HCT116 (cell line): ENCODE results near the gene CCNB2. TPM values are rescaled to one million over a fixed set of nuclear protein-coding genes. Genes with fewer than 3 reads are reported as not detected.

ENCODE experiments used
- ATAC-seq: fragments of 200-7000 bp; cut with Tn5 transposase; 2 replicates; pipeline ENCODE4 v1.9.1; 2020; ENCODE audit warnings: mild to moderate bottlenecking, moderate library complexity
- BruUV-seq: library from RNA; stranded (reverse); fragments of 400-500 nt; replicated peaks from 2 replicates; lab custom pipeline; 2021; lab: Mats Ljungman, UMichigan
- CTCF ChIA-PET: fragments of 300-600 bp; sonication (Branson Sonifier 250); formaldehyde crosslinking; loops from one replicate; lab custom pipeline; 2021; ENCODE audit warnings: antibody characterized with exemption; lab: Charles Lee
- POLR2A ChIA-PET: fragments of 300-600, 350-600 bp; sonication (Branson Sonifier 250); formaldehyde crosslinking; loops from one replicate; lab custom pipeline; 2021; ENCODE audit warnings: antibody characterized with exemption; lab: Charles Lee
- RAD21 ChIA-PET, 2 experiments: fragments of 300-600 bp; sonication (Branson Sonifier 250); formaldehyde crosslinking; loops; one replicate each; lab custom pipeline; 2023; ENCODE audit warnings: low total read pairs in 2 of 2; ENCODE audit not compliant: uncharacterized antibody in 2 of 2, unreplicated experiment in 2 of 2, low non-redundant PET in 1 of 2; lab: Charles Lee
- DNase-seq: peaks from one replicate; pipeline ENCODE4 v3.0.0-alpha.2; 2010; ENCODE audit warnings: low read depth, low spot score
- H2AFZ ChIP-seq: fragments of 200-600 bp; shearing (Covaris generic), sonication (generic); 2 replicates; pipeline ENCODE4 v1.6.1; 2017; ENCODE audit warnings: low read depth, mixed run types, mixed read lengths, antibody characterized with exemption, low read length; ENCODE audit not compliant: poor library complexity, severe bottlenecking
- H3K27ac ChIP-seq: 2 replicates; pipeline ENCODE4 v1.5.1; 2012; ENCODE audit warnings: low read depth, low read length
- H3K27me3 ChIP-seq: fragments of 200-600 bp; sonication (generic); 2 replicates; pipeline ENCODE4 v1.6.1; 2016; ENCODE audit warnings: mixed run types, low read length, mixed read lengths; ENCODE audit not compliant: insufficient read depth
- H3K36me3 ChIP-seq, 2 experiments: fragments of 200-500 bp in 1 of 2; fragments of 200-600 bp in 1 of 2; sonication (Bioruptor generic) in 1 of 2; sonication (generic) in 1 of 2; 2 replicates each; pipeline versions ENCODE4 v1.5.1 to v1.6.1; 2014 to 2016; ENCODE audit warnings: low read length in 2 of 2, inconsistent platforms in 1 of 2, mixed read lengths in 1 of 2, mixed run types in 1 of 2; ENCODE audit not compliant: insufficient read depth in 2 of 2, control insufficient read depth in 1 of 2
- H3K4me1 ChIP-seq, 2 experiments: fragments of 200-600 bp in 1 of 2; sonication (generic) in 1 of 2; 2 replicates each; pipeline versions ENCODE4 v1.5.1 to v1.6.1; 2012 to 2017; ENCODE audit warnings: low read length in 2 of 2, inconsistent platforms in 1 of 2, mild to moderate bottlenecking in 1 of 2, mixed read lengths in 1 of 2, mixed run types in 1 of 2, moderate library complexity in 1 of 2; ENCODE audit not compliant: insufficient read depth in 2 of 2, control insufficient read depth in 1 of 2
- H3K4me2 ChIP-seq: fragments of 200-600 bp; sonication (generic); 2 replicates; pipeline ENCODE4 v1.6.1; 2017; ENCODE audit warnings: mixed run types, low read length, mixed read lengths
- H3K4me3 ChIP-seq, 2 experiments: fragments of 200-600 bp in 1 of 2; sonication (generic) in 1 of 2; replicated peaks in 1 of 2; 2 replicates each; pipeline ENCODE4 v1.5.1; 2011 to 2016; ENCODE audit warnings: low read length in 2 of 2, control low read depth in 1 of 2, low read depth in 1 of 2, mild to moderate bottlenecking in 1 of 2, mixed read lengths in 1 of 2, mixed run types in 1 of 2
- H3K79me2 ChIP-seq: fragments of 200-600 bp; sonication (generic); 2 replicates; pipeline ENCODE4 v1.6.1; 2017; ENCODE audit warnings: mild to moderate bottlenecking, mixed run types, low read length, moderate library complexity, mixed read lengths; ENCODE audit not compliant: insufficient read depth
- H3K9ac ChIP-seq: fragments of 200-600 bp; sonication (generic); 2 replicates; pipeline ENCODE4 v1.6.1; 2016; ENCODE audit warnings: low read length, mixed read lengths
- H3K9me2 ChIP-seq: fragments of 200-600 bp; sonication (generic), shearing (Covaris generic); 2 replicates; pipeline ENCODE4 v1.6.1; 2017; ENCODE audit warnings: mixed run types, mild to moderate bottlenecking, moderate library complexity; ENCODE audit not compliant: insufficient read depth
- H3K9me3 ChIP-seq, 2 experiments: fragments of 200-500 bp in 1 of 2; fragments of 200-600 bp in 1 of 2; sonication (Bioruptor generic) in 1 of 2; sonication (generic) in 1 of 2; 2 replicates each; pipeline ENCODE4 v1.6.1; 2014 to 2017; ENCODE audit warnings: low read length in 2 of 2, mixed read lengths in 2 of 2, inconsistent platforms in 1 of 2, low read depth in 1 of 2, mild to moderate bottlenecking in 1 of 2, mixed run types in 1 of 2, moderate library complexity in 1 of 2; ENCODE audit not compliant: control insufficient read depth in 1 of 2, insufficient read depth in 1 of 2
- H4K20me1 ChIP-seq: fragments of 200-600 bp; sonication (generic), shearing (Covaris generic); 2 replicates; pipeline ENCODE4 v1.6.1; 2017; ENCODE audit warnings: mixed run types, mild to moderate bottlenecking, moderate library complexity; ENCODE audit not compliant: insufficient read depth
- CBX3 ChIP-seq: IDR thresholded peaks from 2 replicates; pipeline ENCODE4 v1.6.1; 2012; ENCODE audit warnings: low read depth
- CEBPB ChIP-seq: IDR thresholded peaks from 2 replicates; pipeline ENCODE4 v1.6.1; 2012; ENCODE audit warnings: low read depth
- EGR1 ChIP-seq: IDR thresholded peaks from 2 replicates; pipeline ENCODE4 v1.6.1; 2012; ENCODE audit warnings: low read depth
- ELF1 ChIP-seq: IDR thresholded peaks from 2 replicates; pipeline ENCODE4 v1.6.1; 2012; ENCODE audit warnings: low read depth, borderline replicate concordance
- EZH2phosphoT487 ChIP-seq: fragments of 200-600 bp; IDR thresholded peaks from 2 replicates; pipeline ENCODE4 v1.6.1; 2018; ENCODE audit warnings: antibody characterized with exemption, borderline replicate concordance
- FOSL1 ChIP-seq: IDR thresholded peaks from 2 replicates; pipeline ENCODE4 v1.6.1; 2012; ENCODE audit warnings: low read depth
- JUND ChIP-seq: IDR thresholded peaks from 2 replicates; pipeline ENCODE4 v1.6.1; 2012
- POLR2A ChIP-seq: IDR thresholded peaks from 2 replicates; pipeline ENCODE4 v1.7.0; 2011; ENCODE audit warnings: borderline replicate concordance; ENCODE audit not compliant: insufficient read depth, insufficient read length; ENCODE audit errors: extremely low read depth
- POLR2AphosphoS5 ChIP-seq: IDR thresholded peaks from 2 replicates; pipeline ENCODE4 v1.6.1; 2011; ENCODE audit warnings: mild to moderate bottlenecking, low read depth, low read length, moderate library complexity
- SIN3A ChIP-seq: IDR thresholded peaks from 2 replicates; pipeline ENCODE4 v1.6.1; 2012; ENCODE audit warnings: low read depth
- SRF ChIP-seq: IDR thresholded peaks from 2 replicates; pipeline ENCODE4 v1.6.1; 2012; ENCODE audit warnings: low read depth
- TCF7L2 ChIP-seq: IDR thresholded peaks from 2 replicates; pipeline ENCODE4 v1.7.0; 2011; ENCODE audit warnings: borderline replicate concordance, inconsistent platforms; ENCODE audit not compliant: insufficient read depth, insufficient read length; ENCODE audit errors: extremely low read depth
- ZFX ChIP-seq: fragments of 450-650 bp; IDR thresholded peaks from 2 replicates; pipeline ENCODE4 v1.6.1; 2017
- ZNF274 ChIP-seq: fragments of 200-500 bp; sonication (Bioruptor generic); IDR thresholded peaks from 2 replicates; pipeline ENCODE4 v1.6.1; 2014; ENCODE audit warnings: mild to moderate bottlenecking, low read depth, low read length, inconsistent platforms
- intact Hi-C: fragments of 100-400 bp; cut with micrococcal nuclease; formaldehyde crosslinking; loops from 2 replicates; pipeline ENCODE4 v1.10.0; 2022
- total RNA-seq: library from RNA; stranded (reverse); gene quantifications from one replicate; pipeline ENCODE4 v1.2.1, GENCODE V29; 2021; ENCODE audit not compliant: unreplicated experiment
- TF ChIP-seq, protein P1 (sequence below): IDR thresholded peaks from 2 replicates; pipeline ENCODE4 v1.6.1; 2012; ENCODE audit warnings: low read depth
- TF ChIP-seq, protein P2 (sequence below): IDR thresholded peaks from 2 replicates; pipeline ENCODE4 v1.6.1; 2012
- TF ChIP-seq, protein P3 (sequence below), 3 experiments: fragments of 200-600 bp in 1 of 3; sonication (generic) in 1 of 3; IDR thresholded peaks in 2 of 3; conservative IDR thresholded peaks in 1 of 3; 2 replicates each; pipeline ENCODE4 v1.5.1; 2012 to 2017; ENCODE audit warnings: low read depth in 2 of 3, low read length in 2 of 3, antibody characterized with exemption in 1 of 3, borderline replicate concordance in 1 of 3, control low read depth in 1 of 3, mild to moderate bottlenecking in 1 of 3, mixed read lengths in 1 of 3, mixed run types in 1 of 3, moderate library complexity in 1 of 3; ENCODE audit not compliant: insufficient read depth in 1 of 3
- TF ChIP-seq, protein P4 (sequence below): IDR thresholded peaks from 2 replicates; pipeline ENCODE4 v1.6.1; 2012
- TF ChIP-seq, protein P5 (sequence below): IDR thresholded peaks from 2 replicates; pipeline ENCODE4 v1.6.1; 2011; ENCODE audit warnings: mild to moderate bottlenecking, low read length, moderate library complexity; ENCODE audit not compliant: insufficient replicate concordance; ENCODE audit errors: extremely low read depth

The CCNB2 gene
- total RNA-seq, 1 experiment from 2014 or later, result 88.7 TPM

DNA sequence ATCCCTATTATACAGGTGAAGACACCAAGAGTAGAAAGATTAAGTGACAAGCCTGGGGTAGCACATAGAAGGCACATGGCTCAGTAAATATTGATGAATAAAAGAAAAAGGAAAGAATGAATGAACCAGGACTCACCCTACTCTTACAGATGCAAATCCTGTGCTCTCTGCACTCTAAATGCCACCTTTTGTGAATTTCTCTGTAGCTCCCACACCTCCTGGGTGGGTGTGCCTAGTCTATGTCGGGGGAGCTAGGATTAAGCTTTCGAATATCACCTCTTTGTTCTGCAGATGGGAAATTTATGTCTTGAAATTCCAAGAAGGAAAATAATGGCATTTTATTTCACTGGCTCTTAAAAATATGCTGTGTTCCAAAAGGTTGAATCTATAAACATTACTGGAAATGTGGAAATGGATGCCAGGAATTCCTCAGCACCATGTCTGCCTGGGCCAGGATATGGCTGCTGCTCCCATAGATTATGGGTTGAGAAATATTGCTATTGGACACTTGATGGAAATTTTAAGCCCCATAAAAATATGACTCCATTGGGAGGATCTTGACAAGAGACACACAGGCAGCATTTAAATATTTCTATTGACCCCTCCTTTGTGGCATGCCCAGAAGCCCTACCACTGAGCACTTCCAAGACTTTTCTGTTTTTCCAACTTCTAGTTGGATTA is 43.3 kb downstream of the CCNB2 start:
- H3K4me1 ChIP-seq, result no peaks in the 10 kb centered on the region
- CTCF ChIA-PET, result no interaction called here
- no TSS peak for BruUV-seq
- no peak for ATAC-seq
- no peak for DNase-seq
- intact Hi-C loops, result no loop called here
- no peaks in the 10 kb centered on the region for H3K79me2 ChIP-seq
- no peaks in the 10 kb centered on the region for H3K9me2 ChIP-seq
- peaks cover 8 to 9% of the 10 kb centered on the region in 2 experiments; a peak in 3 of 4 replicates for H3K36me3 ChIP-seq
- no peaks in the 10 kb centered on the region for H4K20me1 ChIP-seq
- H2AFZ ChIP-seq, result no peak overlapping the region
- H3K27me3 ChIP-seq, result no peaks in the 10 kb centered on the region
- H3K9me3 ChIP-seq, result no peaks in the 10 kb centered on the region
- no peak overlapping the region for H3K4me2 ChIP-seq
- no peak overlapping the region for H3K27ac ChIP-seq
- no peak overlapping the region for H3K9ac ChIP-seq
- TF ChIP-seq, protein P1, sequence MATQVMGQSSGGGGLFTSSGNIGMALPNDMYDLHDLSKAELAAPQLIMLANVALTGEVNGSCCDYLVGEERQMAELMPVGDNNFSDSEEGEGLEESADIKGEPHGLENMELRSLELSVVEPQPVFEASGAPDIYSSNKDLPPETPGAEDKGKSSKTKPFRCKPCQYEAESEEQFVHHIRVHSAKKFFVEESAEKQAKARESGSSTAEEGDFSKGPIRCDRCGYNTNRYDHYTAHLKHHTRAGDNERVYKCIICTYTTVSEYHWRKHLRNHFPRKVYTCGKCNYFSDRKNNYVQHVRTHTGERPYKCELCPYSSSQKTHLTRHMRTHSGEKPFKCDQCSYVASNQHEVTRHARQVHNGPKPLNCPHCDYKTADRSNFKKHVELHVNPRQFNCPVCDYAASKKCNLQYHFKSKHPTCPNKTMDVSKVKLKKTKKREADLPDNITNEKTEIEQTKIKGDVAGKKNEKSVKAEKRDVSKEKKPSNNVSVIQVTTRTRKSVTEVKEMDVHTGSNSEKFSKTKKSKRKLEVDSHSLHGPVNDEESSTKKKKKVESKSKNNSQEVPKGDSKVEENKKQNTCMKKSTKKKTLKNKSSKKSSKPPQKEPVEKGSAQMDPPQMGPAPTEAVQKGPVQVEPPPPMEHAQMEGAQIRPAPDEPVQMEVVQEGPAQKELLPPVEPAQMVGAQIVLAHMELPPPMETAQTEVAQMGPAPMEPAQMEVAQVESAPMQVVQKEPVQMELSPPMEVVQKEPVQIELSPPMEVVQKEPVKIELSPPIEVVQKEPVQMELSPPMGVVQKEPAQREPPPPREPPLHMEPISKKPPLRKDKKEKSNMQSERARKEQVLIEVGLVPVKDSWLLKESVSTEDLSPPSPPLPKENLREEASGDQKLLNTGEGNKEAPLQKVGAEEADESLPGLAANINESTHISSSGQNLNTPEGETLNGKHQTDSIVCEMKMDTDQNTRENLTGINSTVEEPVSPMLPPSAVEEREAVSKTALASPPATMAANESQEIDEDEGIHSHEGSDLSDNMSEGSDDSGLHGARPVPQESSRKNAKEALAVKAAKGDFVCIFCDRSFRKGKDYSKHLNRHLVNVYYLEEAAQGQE, result no peak
- no peak for TF ChIP-seq CBX3
- TF ChIP-seq SRF, result no peak
- no peak for TF ChIP-seq POLR2AphosphoS5
- no peak for TF ChIP-seq TCF7L2
- no peak for TF ChIP-seq ZNF274
- no peak for TF ChIP-seq FOSL1
- TF ChIP-seq POLR2A, result no peak
- TF ChIP-seq, protein P2, sequence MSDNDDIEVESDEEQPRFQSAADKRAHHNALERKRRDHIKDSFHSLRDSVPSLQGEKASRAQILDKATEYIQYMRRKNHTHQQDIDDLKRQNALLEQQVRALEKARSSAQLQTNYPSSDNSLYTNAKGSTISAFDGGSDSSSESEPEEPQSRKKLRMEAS, result no peak
- no peak for TF ChIP-seq ZFX
- TF ChIP-seq, protein P3, sequence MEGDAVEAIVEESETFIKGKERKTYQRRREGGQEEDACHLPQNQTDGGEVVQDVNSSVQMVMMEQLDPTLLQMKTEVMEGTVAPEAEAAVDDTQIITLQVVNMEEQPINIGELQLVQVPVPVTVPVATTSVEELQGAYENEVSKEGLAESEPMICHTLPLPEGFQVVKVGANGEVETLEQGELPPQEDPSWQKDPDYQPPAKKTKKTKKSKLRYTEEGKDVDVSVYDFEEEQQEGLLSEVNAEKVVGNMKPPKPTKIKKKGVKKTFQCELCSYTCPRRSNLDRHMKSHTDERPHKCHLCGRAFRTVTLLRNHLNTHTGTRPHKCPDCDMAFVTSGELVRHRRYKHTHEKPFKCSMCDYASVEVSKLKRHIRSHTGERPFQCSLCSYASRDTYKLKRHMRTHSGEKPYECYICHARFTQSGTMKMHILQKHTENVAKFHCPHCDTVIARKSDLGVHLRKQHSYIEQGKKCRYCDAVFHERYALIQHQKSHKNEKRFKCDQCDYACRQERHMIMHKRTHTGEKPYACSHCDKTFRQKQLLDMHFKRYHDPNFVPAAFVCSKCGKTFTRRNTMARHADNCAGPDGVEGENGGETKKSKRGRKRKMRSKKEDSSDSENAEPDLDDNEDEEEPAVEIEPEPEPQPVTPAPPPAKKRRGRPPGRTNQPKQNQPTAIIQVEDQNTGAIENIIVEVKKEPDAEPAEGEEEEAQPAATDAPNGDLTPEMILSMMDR (IDR thresholded peaks at IDR 0.05 in 2 of 3, conservative IDR thresholded peaks at IDR 0.05 in 1 of 3; ENCODE audit: borderline replicate concordance in 1 of 3, insufficient read depth in 1 of 3, low read depth in 2 of 3, low read length in 2 of 3), result no peak
- TF ChIP-seq SIN3A, result no peak
- TF ChIP-seq, protein P4, sequence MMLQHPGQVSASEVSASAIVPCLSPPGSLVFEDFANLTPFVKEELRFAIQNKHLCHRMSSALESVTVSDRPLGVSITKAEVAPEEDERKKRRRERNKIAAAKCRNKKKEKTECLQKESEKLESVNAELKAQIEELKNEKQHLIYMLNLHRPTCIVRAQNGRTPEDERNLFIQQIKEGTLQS, result no peak
- no peak for TF ChIP-seq JUND
- TF ChIP-seq, protein P5, sequence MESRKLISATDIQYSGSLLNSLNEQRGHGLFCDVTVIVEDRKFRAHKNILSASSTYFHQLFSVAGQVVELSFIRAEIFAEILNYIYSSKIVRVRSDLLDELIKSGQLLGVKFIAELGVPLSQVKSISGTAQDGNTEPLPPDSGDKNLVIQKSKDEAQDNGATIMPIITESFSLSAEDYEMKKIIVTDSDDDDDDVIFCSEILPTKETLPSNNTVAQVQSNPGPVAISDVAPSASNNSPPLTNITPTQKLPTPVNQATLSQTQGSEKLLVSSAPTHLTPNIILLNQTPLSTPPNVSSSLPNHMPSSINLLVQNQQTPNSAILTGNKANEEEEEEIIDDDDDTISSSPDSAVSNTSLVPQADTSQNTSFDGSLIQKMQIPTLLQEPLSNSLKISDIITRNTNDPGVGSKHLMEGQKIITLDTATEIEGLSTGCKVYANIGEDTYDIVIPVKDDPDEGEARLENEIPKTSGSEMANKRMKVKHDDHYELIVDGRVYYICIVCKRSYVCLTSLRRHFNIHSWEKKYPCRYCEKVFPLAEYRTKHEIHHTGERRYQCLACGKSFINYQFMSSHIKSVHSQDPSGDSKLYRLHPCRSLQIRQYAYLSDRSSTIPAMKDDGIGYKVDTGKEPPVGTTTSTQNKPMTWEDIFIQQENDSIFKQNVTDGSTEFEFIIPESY, result no peak
- no peak for TF ChIP-seq ELF1
- no peak for TF ChIP-seq EGR1
- no peak for TF ChIP-seq CEBPB
- TF ChIP-seq EZH2phosphoT487, result no peak
- POLR2A ChIA-PET, result no interaction called here
- H3K4me3 ChIP-seq, result no peak overlapping the region
- RAD21 ChIA-PET, result no interaction called here
